ENCODE measurements around the gene DTNA. TPM values are rescaled to one million over a fixed set of nuclear protein-coding genes. Genes with fewer than 3 reads are reported as not detected.

The DTNA gene
- under 1 TPM in 1 of 3 donors, not detected in 2; 0.33 TPM for total RNA-seq
- total RNA-seq (2013) = 1.5 TPM

DNA sequence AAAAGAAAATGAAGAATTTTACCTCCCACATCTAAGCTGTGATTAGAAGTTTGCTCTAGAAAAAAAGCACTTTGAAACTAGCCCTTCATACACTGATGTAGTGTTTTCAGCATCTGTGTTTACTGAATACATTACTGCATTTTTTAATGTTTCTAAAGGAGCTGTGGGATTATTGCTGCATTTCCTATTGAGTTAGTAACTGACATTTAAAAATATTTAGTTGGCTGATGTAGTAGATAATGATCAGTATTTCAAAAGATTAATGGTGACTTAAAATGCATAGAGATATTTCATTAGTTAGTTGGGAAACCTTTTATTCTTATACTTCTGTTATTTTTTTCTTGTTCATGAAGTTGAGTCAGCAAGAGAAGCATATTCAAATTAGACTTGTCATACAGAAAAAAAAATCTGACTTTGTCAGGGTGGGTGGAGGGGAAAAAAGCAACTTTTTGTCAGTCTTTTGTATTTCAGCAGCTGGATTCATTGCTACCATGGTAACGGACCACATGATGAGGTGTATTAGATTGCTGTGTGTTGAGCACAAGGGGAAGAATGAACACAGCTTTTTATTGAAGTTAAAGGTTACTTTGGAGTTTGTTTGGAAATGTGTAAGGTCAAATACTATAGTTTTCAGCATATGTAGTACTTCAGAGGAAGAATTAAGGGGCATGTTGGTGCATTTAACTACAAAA is at the start of gene DTNA:
TSS of gene DTNA (plus strand) at position 549 of the 692 bp plus-strand sequence. CDS start 45,679 bp downstream, outside the sequence.
- Histone ChIP-seq H3K9me3 (ENCODE audit: control insufficient read depth, insufficient read depth, low read length) (no peaks in the 10 kb centered on the region), H3K27ac (ENCODE audit: low read length) (no peak within 1 kb of the TSS), H3K27me3 (ENCODE audit: control insufficient read depth, insufficient read depth, low read length) (peaks cover 10% of the 10 kb centered on the region), H3K4me3 (ENCODE audit: low read length) (no peak within 1 kb of the TSS), H3K4me1 (ENCODE audit: control insufficient read depth, insufficient read depth, low read length) (no peaks in the 10 kb centered on the region), H3K36me3 (ENCODE audit: control insufficient read depth, insufficient read depth, low read length) (no peaks in the 10 kb centered on the region)
- no peaks in the 10 kb centered on the region for H3K36me3 Mint-ChIP-seq
- no peaks in the 10 kb centered on the region for H3K9me3 Mint-ChIP-seq
- ATAC-seq (no peak), DNase-seq (no peak)
- TF ChIP-seq, protein P1, sequence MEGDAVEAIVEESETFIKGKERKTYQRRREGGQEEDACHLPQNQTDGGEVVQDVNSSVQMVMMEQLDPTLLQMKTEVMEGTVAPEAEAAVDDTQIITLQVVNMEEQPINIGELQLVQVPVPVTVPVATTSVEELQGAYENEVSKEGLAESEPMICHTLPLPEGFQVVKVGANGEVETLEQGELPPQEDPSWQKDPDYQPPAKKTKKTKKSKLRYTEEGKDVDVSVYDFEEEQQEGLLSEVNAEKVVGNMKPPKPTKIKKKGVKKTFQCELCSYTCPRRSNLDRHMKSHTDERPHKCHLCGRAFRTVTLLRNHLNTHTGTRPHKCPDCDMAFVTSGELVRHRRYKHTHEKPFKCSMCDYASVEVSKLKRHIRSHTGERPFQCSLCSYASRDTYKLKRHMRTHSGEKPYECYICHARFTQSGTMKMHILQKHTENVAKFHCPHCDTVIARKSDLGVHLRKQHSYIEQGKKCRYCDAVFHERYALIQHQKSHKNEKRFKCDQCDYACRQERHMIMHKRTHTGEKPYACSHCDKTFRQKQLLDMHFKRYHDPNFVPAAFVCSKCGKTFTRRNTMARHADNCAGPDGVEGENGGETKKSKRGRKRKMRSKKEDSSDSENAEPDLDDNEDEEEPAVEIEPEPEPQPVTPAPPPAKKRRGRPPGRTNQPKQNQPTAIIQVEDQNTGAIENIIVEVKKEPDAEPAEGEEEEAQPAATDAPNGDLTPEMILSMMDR (IDR thresholded peaks at IDR 0.05) = no peak
- H3K27ac Mint-ChIP-seq = no peak within 1 kb of the TSS
- WGBS (ENCODE audit: insufficient coverage) = 74% methylated on average over 1 of the region's 1 CpG
- no peak within 1 kb of the TSS for H3K4me3 Mint-ChIP-seq
- H3K27me3 Mint-ChIP-seq (ENCODE audit: low read depth in 2 of 2) = peaks cover 21 to 60% of the 10 kb centered on the region in 2 donors
- intact Hi-C loops (cut with micrococcal nuclease) = no loop called here
- H3K4me1 Mint-ChIP-seq = no peaks in the 10 kb centered on the region

DNA sequence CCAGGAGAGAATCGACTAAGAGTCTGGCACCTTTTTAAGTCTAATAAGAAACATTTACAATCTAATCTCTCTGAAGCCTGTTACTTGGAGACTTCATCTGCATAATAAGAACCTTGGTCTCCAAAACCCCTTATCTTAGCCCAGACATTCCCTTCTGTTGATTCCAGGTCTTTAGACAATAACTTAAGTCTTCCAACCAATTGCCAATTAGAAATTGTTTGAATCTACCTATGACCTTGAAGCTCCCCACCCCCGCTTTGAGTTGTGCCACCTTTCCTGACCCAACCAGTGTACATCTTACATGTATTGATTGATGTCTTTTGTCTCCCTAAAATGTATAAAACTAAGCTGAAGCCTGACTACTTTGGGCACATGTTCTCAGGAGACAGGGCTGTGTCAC is 49.5 kb upstream of the DTNA start:
- DNase-seq (no peak), ATAC-seq (no peak)
- Histone ChIP-seq H3K27me3 (ENCODE audit: control insufficient read depth, insufficient read depth, low read length) (peaks cover 2% of the 10 kb centered on the region), H3K27ac (ENCODE audit: low read length) (no peak overlapping the region), H3K4me1 (ENCODE audit: control insufficient read depth, insufficient read depth, low read length) (no peaks in the 10 kb centered on the region), H3K36me3 (ENCODE audit: control insufficient read depth, insufficient read depth, low read length) (no peaks in the 10 kb centered on the region), H3K9me3 (ENCODE audit: control insufficient read depth, insufficient read depth, low read length) (no peaks in the 10 kb centered on the region), H3K4me3 (ENCODE audit: low read length) (no peak overlapping the region)
- Mint-ChIP-seq H3K27me3 (ENCODE audit: low read depth in 2 of 2) (peaks cover 30 to 35% of the 10 kb centered on the region in 2 donors), H3K36me3 (no peaks in the 10 kb centered on the region), H3K4me1 (peaks cover 6 to 7% of the 10 kb centered on the region in 2 donors), H3K9me3 (no peaks in the 10 kb centered on the region), H3K4me3 (no peak overlapping the region), H3K27ac (no peak overlapping the region)
- WGBS (ENCODE audit: insufficient coverage) = 92% methylated on average over 2 of the region's 2 CpGs
- intact Hi-C loops (cut with micrococcal nuclease) = no loop called here
- TF ChIP-seq, protein P1 (IDR thresholded peaks at IDR 0.05) = no peak

DNA sequence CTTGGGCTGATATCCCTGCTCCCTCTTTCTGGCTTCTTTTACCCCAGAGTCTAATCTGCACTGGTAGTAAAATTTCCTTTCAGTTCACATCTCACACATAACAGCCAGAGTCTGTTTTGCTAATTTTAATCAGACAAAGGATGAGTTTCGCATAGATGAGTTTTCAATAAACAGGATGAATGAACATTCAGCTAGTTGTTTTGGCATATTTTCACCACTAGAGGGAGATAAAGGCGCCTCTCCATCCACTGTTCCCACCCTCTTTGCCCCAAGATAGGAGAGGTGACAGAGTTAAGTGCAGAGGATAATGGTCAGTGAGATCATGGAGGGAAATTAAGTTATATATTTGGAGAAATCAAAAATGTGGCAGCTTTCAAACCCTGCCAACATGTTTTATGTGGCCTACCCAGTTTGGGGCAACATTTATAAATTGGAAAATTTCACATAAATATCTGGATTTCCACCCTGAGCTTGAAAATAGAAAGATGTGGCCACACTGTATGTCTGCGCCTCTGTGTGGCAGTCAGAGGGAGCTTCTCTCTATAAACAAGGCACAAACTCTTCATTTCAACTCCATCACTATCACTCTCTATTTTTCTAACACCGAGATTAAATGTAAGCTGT is 48.5 kb upstream of the DTNA start:
- no peak overlapping the region for H3K4me3 Mint-ChIP-seq
- TF ChIP-seq, protein P1 (IDR thresholded peaks at IDR 0.05) = peak; percentile 94
- Histone ChIP-seq H3K4me3 (ENCODE audit: low read length) (no peak overlapping the region), H3K4me1 (ENCODE audit: control insufficient read depth, insufficient read depth, low read length) (no peaks in the 10 kb centered on the region), H3K9me3 (ENCODE audit: control insufficient read depth, insufficient read depth, low read length) (no peaks in the 10 kb centered on the region), H3K36me3 (ENCODE audit: control insufficient read depth, insufficient read depth, low read length) (no peaks in the 10 kb centered on the region), H3K27me3 (ENCODE audit: control insufficient read depth, insufficient read depth, low read length) (peaks cover 2% of the 10 kb centered on the region), H3K27ac (ENCODE audit: low read length) (no peak overlapping the region)
- no peaks in the 10 kb centered on the region for H3K36me3 Mint-ChIP-seq
- intact Hi-C loops (cut with micrococcal nuclease) = loop anchor here (1.0 kb wide), 2 partner anchors 62 to 127 kb away; no protein-coding TSS in a partner anchor
- peaks cover 30 to 35% of the 10 kb centered on the region in 2 donors for H3K27me3 Mint-ChIP-seq (ENCODE audit: low read depth in 2 of 2)
- WGBS (ENCODE audit: insufficient coverage) = 72% methylated on average over 3 of the region's 4 CpGs
- no peak overlapping the region for H3K27ac Mint-ChIP-seq
- ATAC-seq (peak; percentile 62 to 75 (median 64)), DNase-seq (peak in 1 of 2 donors; percentile 26)
- no peaks in the 10 kb centered on the region for H3K9me3 Mint-ChIP-seq
- peaks cover 6 to 7% of the 10 kb centered on the region in 2 donors for H3K4me1 Mint-ChIP-seq

Measured in natural killer cell (primary cell).